Measurements from ENCODE around the gene LHX2. TPM values are rescaled to one million over a fixed set of nuclear protein-coding genes. Genes with fewer than 3 reads are reported as not detected.

LHX2 gene
- total RNA-seq, 4 donors from 2014 or later = not detected

DNA sequence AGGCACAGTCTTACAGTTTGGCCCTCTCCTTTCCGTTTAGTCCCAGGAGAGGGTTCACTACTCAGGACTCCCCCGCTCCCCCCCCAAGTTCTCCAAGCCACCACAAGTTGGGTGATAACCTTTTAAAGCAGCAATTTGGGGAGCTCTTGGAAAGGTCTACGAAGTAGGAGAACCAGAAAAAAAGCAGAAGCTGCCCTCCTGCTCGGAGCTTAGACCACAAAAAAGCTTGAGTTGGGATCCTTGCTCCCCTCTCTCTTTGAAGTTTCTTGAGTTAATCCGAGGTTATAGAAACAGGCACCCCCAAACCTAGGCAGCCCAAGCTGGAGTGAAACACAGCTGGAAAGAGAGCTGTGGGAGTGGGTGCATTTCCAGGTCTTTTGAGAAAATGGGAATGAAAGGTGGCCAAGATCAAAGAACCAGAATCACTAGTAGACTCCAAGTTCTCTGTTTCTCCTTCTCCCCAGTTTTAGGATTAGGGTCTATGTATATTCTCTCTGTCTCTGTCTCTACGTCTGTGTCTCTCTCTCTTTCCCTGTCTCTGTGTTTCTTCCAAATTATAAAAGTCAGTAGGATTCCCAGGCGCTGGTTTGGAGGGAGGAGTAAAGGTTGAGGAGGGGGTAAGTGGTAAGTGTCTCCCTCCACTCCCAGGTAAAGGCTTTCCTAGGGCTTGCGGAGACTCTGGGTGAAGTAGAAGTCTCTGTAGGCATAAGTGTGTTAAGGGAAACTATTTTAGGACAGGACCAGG, 2.8 kb downstream of the LHX2 start:
- ATAC-seq (ENCODE audit: low FRiP score) (no peak), DNase-seq (ENCODE audit: low spot score) (no peak)
- TF ChIP-seq, protein P1, sequence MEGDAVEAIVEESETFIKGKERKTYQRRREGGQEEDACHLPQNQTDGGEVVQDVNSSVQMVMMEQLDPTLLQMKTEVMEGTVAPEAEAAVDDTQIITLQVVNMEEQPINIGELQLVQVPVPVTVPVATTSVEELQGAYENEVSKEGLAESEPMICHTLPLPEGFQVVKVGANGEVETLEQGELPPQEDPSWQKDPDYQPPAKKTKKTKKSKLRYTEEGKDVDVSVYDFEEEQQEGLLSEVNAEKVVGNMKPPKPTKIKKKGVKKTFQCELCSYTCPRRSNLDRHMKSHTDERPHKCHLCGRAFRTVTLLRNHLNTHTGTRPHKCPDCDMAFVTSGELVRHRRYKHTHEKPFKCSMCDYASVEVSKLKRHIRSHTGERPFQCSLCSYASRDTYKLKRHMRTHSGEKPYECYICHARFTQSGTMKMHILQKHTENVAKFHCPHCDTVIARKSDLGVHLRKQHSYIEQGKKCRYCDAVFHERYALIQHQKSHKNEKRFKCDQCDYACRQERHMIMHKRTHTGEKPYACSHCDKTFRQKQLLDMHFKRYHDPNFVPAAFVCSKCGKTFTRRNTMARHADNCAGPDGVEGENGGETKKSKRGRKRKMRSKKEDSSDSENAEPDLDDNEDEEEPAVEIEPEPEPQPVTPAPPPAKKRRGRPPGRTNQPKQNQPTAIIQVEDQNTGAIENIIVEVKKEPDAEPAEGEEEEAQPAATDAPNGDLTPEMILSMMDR (IDR thresholded peaks at IDR 0.05) = no peak

DNA sequence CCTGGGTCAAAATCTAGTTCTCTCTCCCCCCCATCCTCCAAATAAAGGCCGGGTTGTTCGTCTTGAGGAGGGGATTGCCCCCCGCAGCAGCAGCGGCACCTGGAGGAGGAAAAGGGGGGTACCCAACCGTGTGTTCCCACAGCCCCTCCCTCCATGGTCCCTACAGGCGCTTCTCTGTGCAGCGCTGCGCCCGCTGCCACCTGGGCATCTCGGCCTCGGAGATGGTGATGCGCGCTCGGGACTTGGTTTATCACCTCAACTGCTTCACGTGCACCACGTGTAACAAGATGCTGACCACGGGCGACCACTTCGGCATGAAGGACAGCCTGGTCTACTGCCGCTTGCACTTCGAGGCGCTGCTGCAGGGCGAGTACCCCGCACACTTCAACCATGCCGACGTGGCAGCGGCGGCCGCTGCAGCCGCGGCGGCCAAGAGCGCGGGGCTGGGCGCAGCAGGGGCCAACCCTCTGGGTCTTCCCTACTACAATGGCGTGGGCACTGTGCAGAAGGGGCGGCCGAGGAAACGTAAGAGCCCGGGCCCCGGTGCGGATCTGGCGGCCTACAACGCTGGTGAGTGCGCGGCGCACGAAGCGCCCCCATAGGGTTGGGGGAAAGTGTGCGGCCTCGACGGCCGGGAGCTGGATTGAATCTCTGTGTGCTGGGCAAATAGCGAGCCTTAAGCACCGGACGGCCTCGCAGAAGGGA, 3.5 kb downstream of the LHX2 start:
- ATAC-seq (ENCODE audit: low FRiP score) (no peak), DNase-seq (ENCODE audit: low spot score) (no peak)
- TF ChIP-seq, protein P1 (IDR thresholded peaks at IDR 0.05) = no peak

DNA sequence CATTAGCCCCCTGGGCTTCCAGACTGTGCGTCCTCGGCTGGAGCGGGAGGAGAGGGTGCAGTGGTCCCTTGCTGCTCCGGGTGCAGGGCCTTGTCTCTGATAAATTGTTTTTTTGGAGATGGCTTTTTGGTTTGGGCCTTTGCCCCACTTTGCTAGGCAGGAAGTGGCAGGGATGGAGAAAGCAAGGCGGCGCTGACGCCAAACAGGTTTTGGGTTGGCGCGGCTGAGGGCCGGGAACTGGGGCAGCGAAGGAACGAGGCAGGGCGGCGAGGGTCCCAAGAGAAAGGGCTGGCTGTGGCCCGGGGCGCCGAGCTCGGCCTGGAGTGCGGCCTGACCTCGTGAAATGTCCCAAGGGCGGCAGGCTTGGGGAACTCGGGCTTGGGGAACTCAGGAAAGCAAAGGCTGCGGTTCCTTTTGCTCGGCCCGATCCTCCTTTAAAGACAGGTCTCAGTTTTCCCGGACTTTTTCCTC, 4.1 kb downstream of the LHX2 start:
- ATAC-seq (ENCODE audit: low FRiP score) (no peak), DNase-seq (ENCODE audit: low spot score) (no peak)
- TF ChIP-seq, protein P1 (IDR thresholded peaks at IDR 0.05) = no peak

DNA sequence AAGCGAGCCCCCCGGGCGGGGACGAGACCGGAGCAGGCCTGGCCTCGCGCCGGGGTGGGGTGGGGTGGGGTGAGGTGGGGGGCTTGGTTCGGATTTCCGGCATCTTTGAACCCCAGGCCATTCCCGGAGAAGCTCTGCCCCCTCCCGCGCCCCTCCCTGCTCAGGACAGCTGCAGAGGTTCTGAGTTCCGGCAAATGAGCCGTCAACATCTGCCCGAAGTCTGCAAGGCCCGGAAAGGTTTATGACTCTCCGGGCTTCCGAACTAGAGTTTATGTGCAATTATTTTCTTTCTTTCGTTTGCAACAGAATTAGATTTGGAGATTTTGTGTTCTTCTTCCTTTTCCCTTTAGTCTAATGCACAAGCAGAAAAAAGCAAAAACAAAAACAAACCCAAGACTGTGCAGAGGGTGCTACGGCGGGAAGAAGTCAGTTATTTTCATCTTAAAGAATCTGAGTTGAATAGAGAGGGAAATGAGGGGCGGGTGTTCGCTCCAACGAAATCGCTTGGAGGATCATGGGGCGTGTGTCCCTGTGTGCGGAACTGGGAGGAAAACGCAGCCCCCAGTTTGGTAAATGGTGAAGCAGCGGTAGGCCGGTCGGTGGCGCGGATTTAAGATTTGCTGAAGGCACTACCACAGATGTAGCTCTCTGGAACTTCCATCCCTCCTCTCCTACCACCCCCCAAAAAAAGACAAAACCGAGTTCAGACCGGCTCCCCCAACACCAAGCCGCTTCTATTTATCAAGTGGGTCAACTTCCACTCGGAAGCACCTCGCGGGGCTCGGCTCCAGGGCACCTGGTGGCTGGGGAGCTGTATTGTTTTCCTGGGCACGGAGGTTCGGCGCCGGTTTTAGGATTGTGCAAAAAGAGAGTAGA, 4.8 kb downstream of the LHX2 start:
- no peak for ATAC-seq (ENCODE audit: low FRiP score)
- TF ChIP-seq, protein P1 (IDR thresholded peaks at IDR 0.05) = no peak
- no peak for DNase-seq (ENCODE audit: low spot score)

DNA sequence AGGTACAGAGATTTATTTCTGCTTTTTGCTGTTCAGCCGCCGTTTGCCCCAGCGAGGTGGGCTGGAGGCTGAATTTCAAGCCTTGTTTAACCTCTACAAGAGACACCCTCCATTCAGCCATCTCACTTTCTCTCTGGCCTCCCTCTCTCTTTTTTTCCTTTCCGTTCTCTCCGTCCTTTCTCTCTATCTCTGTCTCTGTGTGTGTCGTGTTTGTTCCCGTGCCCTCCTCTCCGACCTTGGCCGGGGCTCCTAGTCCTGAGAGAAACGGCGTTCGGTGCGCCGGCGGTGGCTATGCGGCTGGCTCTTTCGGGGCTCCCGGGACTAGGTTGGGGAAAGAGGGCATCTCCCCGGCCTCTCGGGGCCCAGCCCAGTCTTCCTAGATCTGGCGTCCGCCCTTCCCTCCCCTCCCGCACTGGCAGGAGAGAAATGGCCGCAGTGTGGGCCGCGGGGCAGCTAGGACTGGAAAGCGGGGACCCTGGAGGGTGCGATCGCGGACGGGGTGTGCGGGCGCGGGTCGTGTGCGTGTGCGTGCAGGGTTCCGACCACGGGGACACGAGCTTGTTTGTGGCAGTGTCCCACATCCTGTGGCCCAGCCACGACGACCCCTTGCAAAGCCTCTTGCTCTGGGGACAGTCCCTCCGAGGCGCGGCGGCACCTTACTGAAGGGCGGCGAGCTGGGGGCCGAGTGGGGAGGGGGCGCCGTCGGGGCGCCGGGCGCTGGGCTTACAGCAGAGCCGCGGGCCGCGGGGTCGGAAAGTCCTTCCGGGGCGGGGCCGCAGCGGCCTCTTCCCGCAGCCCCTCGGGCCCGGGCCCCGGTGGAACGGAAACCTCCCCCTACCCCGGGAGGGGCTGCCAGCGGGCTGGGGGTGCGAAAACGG, 5.7 kb downstream of the LHX2 start:
- DNase-seq (ENCODE audit: low spot score) = no peak
- ATAC-seq (ENCODE audit: low FRiP score) = no peak
- TF ChIP-seq, protein P1 (IDR thresholded peaks at IDR 0.05) = no peak
